SK-N-SH treated with all-trans-retinoic acid at 6 μM for 48 hours (cell line): Measurements from ENCODE around the gene IQSEC1.

Experiments
- ATAC-seq: fragments of 200-7000 bp; cut with Tn5 transposase; 3 replicates; pipeline ENCODE4 v1.9.1; 2020; ENCODE audit warnings: mild to moderate bottlenecking, moderate library complexity
- ARNTL ChIP-seq: fragments of 450-650 bp; formaldehyde crosslinking; IDR thresholded peaks from 2 replicates; pipeline ENCODE4 v1.5.0; 2020; ENCODE audit warnings: low read depth, mild to moderate bottlenecking, moderate library complexity, borderline replicate concordance
- BACH2 ChIP-seq: fragments of 250-450 bp; sonication (Bioruptor Pico); IDR thresholded peaks from 2 replicates; pipeline ENCODE4 v1.9.0; 2021; ENCODE audit warnings: mild to moderate bottlenecking, borderline replicate concordance
- CREB5 ChIP-seq: fragments of 250-450 bp; sonication (Bioruptor Pico); IDR thresholded peaks from 2 replicates; pipeline ENCODE4 v1.5.1; 2020; ENCODE audit warnings: low read depth, mild to moderate bottlenecking, moderate library complexity
- CSRNP3 ChIP-seq: fragments of 250-450 bp; sonication (Bioruptor Pico); IDR thresholded peaks from 2 replicates; pipeline ENCODE4 v1.5.1; 2021; ENCODE audit warnings: mild to moderate bottlenecking, moderate library complexity
- ESRRG ChIP-seq: fragments of 250-450 bp; sonication (Bioruptor Pico); IDR thresholded peaks from 2 replicates; pipeline ENCODE4 v1.6.1; 2021; ENCODE audit warnings: mild to moderate bottlenecking
- GLIS3 ChIP-seq: fragments of 250-450 bp; sonication (Bioruptor Pico); IDR thresholded peaks from 2 replicates; pipeline ENCODE4 v1.5.0; 2020; ENCODE audit warnings: mild to moderate bottlenecking, moderate library complexity
- ISL1 ChIP-seq: fragments of 250-450 bp; sonication (Bioruptor Pico); IDR thresholded peaks from 2 replicates; pipeline ENCODE4 v2.1.2; 2022; ENCODE audit warnings: mild to moderate bottlenecking, moderate library complexity
- OSR1 ChIP-seq: fragments of 250-450 bp; sonication (Bioruptor Pico); IDR thresholded peaks from 2 replicates; pipeline ENCODE4 v1.8.0; 2022; ENCODE audit warnings: moderate library complexity, mild to moderate bottlenecking, inconsistent platforms
- PATZ1 ChIP-seq: fragments of 250-450 bp; sonication (Bioruptor Pico); IDR thresholded peaks from 2 replicates; pipeline ENCODE4 v1.8.0; 2020; ENCODE audit warnings: mild to moderate bottlenecking, moderate library complexity, borderline replicate concordance
- POU6F1 ChIP-seq: fragments of 250-450 bp; sonication (Bioruptor Pico); IDR thresholded peaks from 2 replicates; pipeline ENCODE4 v1.8.0; 2021; ENCODE audit warnings: low read depth, mild to moderate bottlenecking, moderate library complexity, borderline replicate concordance
- PPARA ChIP-seq: fragments of 250-450 bp; sonication (Bioruptor Pico); IDR thresholded peaks from 2 replicates; pipeline ENCODE4 v1.5.0; 2020; ENCODE audit warnings: mild to moderate bottlenecking, borderline replicate concordance
- RARB ChIP-seq: fragments of 250-450 bp; sonication (Bioruptor Pico); IDR thresholded peaks from 2 replicates; pipeline ENCODE4 v1.8.0; 2021; ENCODE audit warnings: mild to moderate bottlenecking, moderate library complexity
- SNAI2 ChIP-seq: fragments of 250-450 bp; sonication (Bioruptor Pico); IDR thresholded peaks from 2 replicates; pipeline ENCODE4 v1.5.0; 2020; ENCODE audit warnings: mild to moderate bottlenecking, moderate library complexity
- TCF4 ChIP-seq: fragments of 250-450 bp; sonication (Bioruptor Pico); IDR thresholded peaks from 2 replicates; pipeline ENCODE4 v1.8.0; 2021; ENCODE audit warnings: mild to moderate bottlenecking, moderate library complexity, borderline replicate concordance
- TOX ChIP-seq: fragments of 250-450 bp; sonication (Bioruptor Pico); IDR thresholded peaks from 2 replicates; pipeline ENCODE4 v1.8.0; 2021; ENCODE audit warnings: mild to moderate bottlenecking, moderate library complexity, borderline replicate concordance
- TSHZ2 ChIP-seq: fragments of 250-450 bp; sonication (Bioruptor Pico); IDR thresholded peaks from 2 replicates; pipeline ENCODE4 v1.5.0; 2020; ENCODE audit warnings: mild to moderate bottlenecking, moderate library complexity
- ZC3H10 ChIP-seq: fragments of 250-450 bp; sonication (Bioruptor Pico); IDR thresholded peaks from 2 replicates; pipeline ENCODE4 v1.5.1; 2021; ENCODE audit warnings: mild to moderate bottlenecking, moderate library complexity
- ZFP3 ChIP-seq: fragments of 250-450 bp; sonication (Bioruptor Pico); IDR thresholded peaks from 2 replicates; pipeline ENCODE4 v1.5.0; 2020; ENCODE audit warnings: mild to moderate bottlenecking, moderate library complexity
- ZNF565 ChIP-seq: fragments of 450-650 bp; formaldehyde crosslinking; conservative IDR thresholded peaks from 2 replicates; pipeline ENCODE4 v1.5.0; 2020; ENCODE audit warnings: low read depth, mild to moderate bottlenecking, moderate library complexity
- ZNF70 ChIP-seq: fragments of 450-650 bp; formaldehyde crosslinking; IDR thresholded peaks from 2 replicates; pipeline ENCODE4 v1.5.0; 2020; ENCODE audit warnings: mild to moderate bottlenecking, moderate library complexity
- ZNF8 ChIP-seq: fragments of 450-650 bp; formaldehyde crosslinking; IDR thresholded peaks from 2 replicates; pipeline ENCODE4 v1.5.0; 2020; ENCODE audit warnings: mild to moderate bottlenecking, moderate library complexity

IQSEC1 gene

GRCh38 chr3:13103416-13104058, 30.3 kb upstream of the IQSEC1 start:
- ATAC-seq = no peak
- TF ChIP-seq BACH2 (CRISPR knock-in tag) (no peak), TSHZ2 (no peak), ZNF8 (CRISPR knock-in tag) (no peak), ARNTL (CRISPR knock-in tag) (no peak)

GRCh38 chr3:13102386-13103345, 29.4 kb upstream of the IQSEC1 start:
- TF ChIP-seq CREB5 (CRISPR knock-in tag) = no peak
- no peak for TF ChIP-seq SNAI2
- TF ChIP-seq ARNTL (CRISPR knock-in tag) = no peak
- no peak for TF ChIP-seq TCF4 (CRISPR knock-in tag)
- TF ChIP-seq ZNF70 = no peak
- no peak for ATAC-seq

GRCh38 chr3:13099707-13100106, 26.5 kb upstream of the IQSEC1 start:
- no peak for TF ChIP-seq BACH2 (CRISPR knock-in tag)
- no peak for TF ChIP-seq POU6F1
- TF ChIP-seq TCF4 (CRISPR knock-in tag) = no peak
- no peak for TF ChIP-seq GLIS3 (CRISPR knock-in tag)
- no peak for TF ChIP-seq PPARA (CRISPR knock-in tag)
- TF ChIP-seq RARB = no peak
- TF ChIP-seq ZC3H10 (CRISPR knock-in tag) = no peak
- no peak for TF ChIP-seq ZFP3
- TF ChIP-seq ZNF8 (CRISPR knock-in tag) = no peak
- no peak for TF ChIP-seq CSRNP3 (CRISPR knock-in tag)
- TF ChIP-seq SNAI2 = no peak
- no peak for TF ChIP-seq PATZ1 (CRISPR knock-in tag)
- no peak for TF ChIP-seq OSR1 (CRISPR knock-in tag)
- no peak for TF ChIP-seq ESRRG (CRISPR knock-in tag)
- TF ChIP-seq ISL1 (CRISPR knock-in tag) = no peak
- no peak for TF ChIP-seq TSHZ2
- TF ChIP-seq ZNF565 = no peak
- no peak for TF ChIP-seq ZNF70
- no peak for TF ChIP-seq TOX (CRISPR knock-in tag)
- TF ChIP-seq, all 23 proteins: peak for 0
- ATAC-seq = no peak
